H1 (cell line): Measurements from ENCODE around the gene GIPR. TPM values are rescaled to one million over a fixed set of nuclear protein-coding genes. Genes with fewer than 3 reads are reported as not detected.

Experiments
- ASH2L ChIP-seq: fragments of 200-600, 300-600 bp; sonication (generic); IDR thresholded peaks from one replicate; pipeline ENCODE4 v1.7.1; 2017; ENCODE audit warnings: low read length
- CBX5 ChIP-seq: fragments of 300-800, 300-1000 bp; sonication (generic); IDR thresholded peaks from 2 replicates; pipeline ENCODE4 v1.7.1; 2016; ENCODE audit warnings: antibody characterized with exemption, low read length, low read depth
- EGR1 ChIP-seq: IDR thresholded peaks from 2 replicates; pipeline ENCODE4 v1.6.1; 2011; ENCODE audit warnings: low read depth, low read length, borderline replicate concordance
- HDAC2 ChIP-seq, 2 experiments: fragments of 300-600 bp in 1 of 2; sonication (generic) in 1 of 2; IDR thresholded peaks; 2 replicates each; pipeline ENCODE4 v1.6.1; 2011 to 2012; ENCODE audit warnings: low read depth in 2 of 2, low read length in 2 of 2, mild to moderate bottlenecking in 2 of 2, moderate library complexity in 2 of 2, borderline replicate concordance in 1 of 2, inconsistent platforms in 1 of 2
- RFX5 ChIP-seq: IDR thresholded peaks from 2 replicates; pipeline ENCODE4 v1.6.1; 2011; ENCODE audit warnings: low read depth, low read length, improper control_type of control experiment, borderline replicate concordance
- polyA plus RNA-seq, 7 experiments: library from polyadenylated mRNA; depleted of rRNA in 3 of 7; stranded (reverse) in 5 of 7; unstranded in 2 of 7; fragments of >200 nt in 5 of 7; fragments of 200-250 nt in 2 of 7; gene quantifications; 1 replicate in 5 of 7; 2 replicates in 1 of 7; 4 replicates in 1 of 7; pipeline versions ENCODE4 v1.2.1 to v1.2.3, GENCODE V29; 2011 to 2013; ENCODE audit warnings: missing spikeins in 2 of 7, mixed read lengths in 2 of 7
- total RNA-seq: library from RNA; stranded (reverse); fragmentation: NEBNext Ultra II Directional; extraction: Animal tissue kit (Norgen Biotek cat#: 25700); gene quantifications from 2 replicates; pipeline ENCODE4 v1.2.1, GENCODE V29; 2021
- TF ChIP-seq, protein P1 (sequence below), 3 experiments: IDR thresholded peaks; 1 replicate in 2 of 3; 2 replicates in 1 of 3; pipeline versions ENCODE4 v1.5.1 to v1.6.1; 2011; ENCODE audit warnings: low read length in 3 of 3, mild to moderate bottlenecking in 3 of 3, inconsistent platforms in 2 of 3, low read depth in 1 of 3, moderate library complexity in 1 of 3; ENCODE audit not compliant: insufficient read depth in 1 of 3; ENCODE audit errors: control extremely low read depth in 1 of 3
- TF ChIP-seq, protein P2 (sequence below): IDR thresholded peaks from 2 replicates; pipeline ENCODE4 v1.6.1; 2012; ENCODE audit warnings: inconsistent platforms

The GIPR gene
- total and polyA plus RNA-seq, 2 of the 8 experiments (the other 6 are each of a cell fraction or from before 2014, with no cell fraction given): 0.42 to 1.3 TPM

DNA sequence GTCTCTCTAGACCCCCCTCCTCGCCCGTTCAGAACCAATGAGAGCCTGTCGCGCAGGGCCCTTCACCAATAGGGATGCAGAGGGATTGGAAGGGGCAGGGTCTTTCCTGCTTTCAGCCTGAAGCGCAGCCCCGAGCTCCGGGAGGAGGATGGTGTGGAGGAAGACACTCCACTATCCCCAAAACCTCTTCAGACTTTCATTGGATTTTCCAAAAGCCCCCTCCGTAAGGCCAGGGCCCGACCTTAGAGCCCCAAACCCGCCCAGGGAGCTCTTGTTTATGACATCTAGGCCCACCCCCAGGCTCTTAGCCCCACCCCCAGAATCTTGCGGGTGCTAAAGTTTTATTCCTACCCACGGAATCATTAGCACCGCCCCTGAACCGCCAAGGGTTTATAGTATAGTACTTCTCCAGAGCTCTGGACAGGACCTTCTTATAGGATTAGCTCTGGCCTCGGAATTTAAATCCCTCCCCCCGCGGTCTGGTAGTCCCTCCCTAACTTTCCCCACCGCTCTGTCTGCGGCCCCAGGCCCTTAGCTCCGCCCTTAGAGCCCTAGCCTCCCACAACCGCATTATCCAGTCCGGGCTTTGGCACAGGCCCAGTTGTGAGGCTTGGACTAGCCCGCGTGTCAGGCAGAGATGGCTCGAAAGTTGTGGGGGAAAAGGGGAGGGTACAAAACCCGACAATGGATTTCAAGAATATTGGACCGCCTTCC, 22.2 kb upstream of the GIPR start (continued):
- TF ChIP-seq RFX5 (peak; percentile 64; the same call in 1 of the 2 replicates), EGR1 (peak; percentile 92), ASH2L (no peak), CBX5 (no peak), HDAC2 (IDR thresholded peaks at IDR 0.05; ENCODE audit: borderline replicate concordance in 1 of 2, low read depth in 2 of 2, low read length in 2 of 2) (peak in 1 of 2 experiments; percentile 99; a peak in 2 of 4 replicates)
- TF ChIP-seq, protein P1, sequence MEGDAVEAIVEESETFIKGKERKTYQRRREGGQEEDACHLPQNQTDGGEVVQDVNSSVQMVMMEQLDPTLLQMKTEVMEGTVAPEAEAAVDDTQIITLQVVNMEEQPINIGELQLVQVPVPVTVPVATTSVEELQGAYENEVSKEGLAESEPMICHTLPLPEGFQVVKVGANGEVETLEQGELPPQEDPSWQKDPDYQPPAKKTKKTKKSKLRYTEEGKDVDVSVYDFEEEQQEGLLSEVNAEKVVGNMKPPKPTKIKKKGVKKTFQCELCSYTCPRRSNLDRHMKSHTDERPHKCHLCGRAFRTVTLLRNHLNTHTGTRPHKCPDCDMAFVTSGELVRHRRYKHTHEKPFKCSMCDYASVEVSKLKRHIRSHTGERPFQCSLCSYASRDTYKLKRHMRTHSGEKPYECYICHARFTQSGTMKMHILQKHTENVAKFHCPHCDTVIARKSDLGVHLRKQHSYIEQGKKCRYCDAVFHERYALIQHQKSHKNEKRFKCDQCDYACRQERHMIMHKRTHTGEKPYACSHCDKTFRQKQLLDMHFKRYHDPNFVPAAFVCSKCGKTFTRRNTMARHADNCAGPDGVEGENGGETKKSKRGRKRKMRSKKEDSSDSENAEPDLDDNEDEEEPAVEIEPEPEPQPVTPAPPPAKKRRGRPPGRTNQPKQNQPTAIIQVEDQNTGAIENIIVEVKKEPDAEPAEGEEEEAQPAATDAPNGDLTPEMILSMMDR (IDR thresholded peaks at IDR 0.05; ENCODE audit: control extremely low read depth in 1 of 3, insufficient read depth in 1 of 3, low read depth in 1 of 3, low read length in 3 of 3): no peak
- TF ChIP-seq, protein P2, sequence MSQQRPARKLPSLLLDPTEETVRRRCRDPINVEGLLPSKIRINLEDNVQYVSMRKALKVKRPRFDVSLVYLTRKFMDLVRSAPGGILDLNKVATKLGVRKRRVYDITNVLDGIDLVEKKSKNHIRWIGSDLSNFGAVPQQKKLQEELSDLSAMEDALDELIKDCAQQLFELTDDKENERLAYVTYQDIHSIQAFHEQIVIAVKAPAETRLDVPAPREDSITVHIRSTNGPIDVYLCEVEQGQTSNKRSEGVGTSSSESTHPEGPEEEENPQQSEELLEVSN: peak; percentile 75; the same call in 1 of the 2 replicates
